Fibroblast of lung (primary cell): Measurements from ENCODE around the gene TMEM120B. TPM values are rescaled to one million over a fixed set of nuclear protein-coding genes. Genes with fewer than 3 reads are reported as not detected.

ENCODE experiments used
- DNase-seq, 2 donors: peaks; one replicate each; pipeline versions ENCODE4 v3.0.0 to v3.0.0-alpha.2; 2010; ENCODE audit warnings: low read depth in 2 of 2
- H2AFZ ChIP-seq: 2 replicates; pipeline ENCODE4 v1.5.1; 2012; ENCODE audit warnings: low read length, control low read depth, inconsistent platforms
- H3K27ac ChIP-seq: 2 replicates; pipeline ENCODE4 v1.5.1; 2011; ENCODE audit warnings: low read length, control low read depth; ENCODE audit not compliant: insufficient read depth
- H3K27me3 ChIP-seq: 2 replicates; pipeline ENCODE4 v1.5.1; 2011; ENCODE audit warnings: mild to moderate bottlenecking, low read length; ENCODE audit not compliant: control insufficient read depth, insufficient read depth
- H3K36me3 ChIP-seq: 2 replicates; pipeline ENCODE4 v1.5.1; 2011; ENCODE audit warnings: low read length; ENCODE audit not compliant: control insufficient read depth, insufficient read depth
- H3K4me1 ChIP-seq: 2 replicates; pipeline ENCODE4 v1.5.1; 2011; ENCODE audit warnings: low read length; ENCODE audit not compliant: control insufficient read depth, insufficient read depth; ENCODE audit errors: extremely low read depth
- H3K4me2 ChIP-seq: 2 replicates; pipeline ENCODE4 v1.5.1; 2011; ENCODE audit warnings: low read length, control low read depth; ENCODE audit not compliant: insufficient read depth; ENCODE audit errors: extremely low read depth
- H3K4me3 ChIP-seq, 4 experiments: fragments of 200-600 bp in 1 of 4; sonication (generic) in 1 of 4; replicated peaks in 1 of 4; 2 replicates each; pipeline ENCODE4 v1.5.1; 2011 to 2016; ENCODE audit warnings: low read length in 4 of 4, low read depth in 3 of 4, mild to moderate bottlenecking in 3 of 4, control low read depth in 2 of 4, inconsistent platforms in 1 of 4, mixed read lengths in 1 of 4; ENCODE audit not compliant: insufficient read depth in 1 of 4; ENCODE audit errors: control extremely low read depth in 1 of 4
- H3K79me2 ChIP-seq: 2 replicates; pipeline ENCODE4 v1.5.1; 2012; ENCODE audit warnings: mild to moderate bottlenecking, low read length, inconsistent platforms; ENCODE audit not compliant: control insufficient read depth, insufficient read depth
- H3K9ac ChIP-seq: 2 replicates; pipeline ENCODE4 v1.5.1; 2011; ENCODE audit warnings: mild to moderate bottlenecking, low read length, control low read depth; ENCODE audit not compliant: insufficient read depth
- H3K9me3 ChIP-seq: 2 replicates; pipeline ENCODE4 v1.5.1; 2012; ENCODE audit warnings: low read depth, low read length; ENCODE audit not compliant: control insufficient read depth, insufficient read depth
- H4K20me1 ChIP-seq: 2 replicates; pipeline ENCODE4 v1.5.1; 2011; ENCODE audit warnings: low read length; ENCODE audit not compliant: control insufficient read depth, insufficient read depth; ENCODE audit errors: extremely low read depth
- EZH2 ChIP-seq: IDR thresholded peaks from 2 replicates; pipeline ENCODE4 v1.5.1; 2012; ENCODE audit warnings: low read length, control low read depth, mild to moderate bottlenecking; ENCODE audit errors: missing control alignments
- polyA plus RNA-seq, 2 donors: library from polyadenylated mRNA; depleted of rRNA in 1 of 2; stranded (reverse) in 1 of 2; unstranded in 1 of 2; fragments of >200 nt; gene quantifications; 2 replicates each; pipeline ENCODE4 v1.2.1, GENCODE V29; 2011 to 2012; ENCODE audit warnings: missing spikeins in 1 of 2
- total RNA-seq: library from RNA; depleted of rRNA; stranded (reverse); fragments of >200 nt; gene quantifications from 2 replicates; pipeline ENCODE4 v1.2.1, GENCODE V29; 2014
- TF ChIP-seq, protein P1 (sequence below), 2 donors: IDR thresholded peaks in 1 of 2; conservative IDR thresholded peaks in 1 of 2; 1 replicate in 1 of 2; 2 replicates in 1 of 2; pipeline ENCODE4 v1.5.1; 2011 to 2012; ENCODE audit warnings: low read length in 2 of 2, control low read depth in 1 of 2, inconsistent platforms in 1 of 2, low read depth in 1 of 2, mild to moderate bottlenecking in 1 of 2

The TMEM120B gene
- total and polyA plus RNA-seq, 2 donors (not counting 1 experiment from before 2014, with no cell fraction given) = 8.6 TPM

DNA sequence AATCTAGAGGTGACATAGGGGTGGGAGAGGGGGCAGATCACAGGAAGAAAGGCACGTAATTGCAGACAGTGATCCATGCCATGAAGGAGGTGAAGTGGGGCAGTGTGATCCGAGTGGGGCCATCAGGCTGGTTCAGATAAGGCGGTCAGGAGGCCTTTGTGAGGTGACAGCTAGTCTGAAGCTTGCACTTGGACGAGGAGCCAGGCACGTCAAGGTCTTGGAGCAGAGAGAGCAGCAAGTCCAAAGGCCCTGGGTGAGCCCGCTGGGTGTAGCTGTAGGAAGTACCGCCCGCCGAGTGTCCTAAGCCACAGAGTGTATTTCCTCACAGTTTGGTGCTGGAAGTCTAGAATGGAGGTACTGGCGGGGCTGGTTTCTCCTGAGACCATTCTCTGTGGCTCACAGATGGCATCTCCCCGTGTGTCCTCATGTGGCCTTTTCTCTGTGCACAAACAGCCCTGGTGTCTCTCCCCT, 57.3 kb downstream of the TMEM120B start:
- Histone ChIP-seq H3K4me3 (no peak overlapping the region), H4K20me1 (no peaks in the 10 kb centered on the region), H3K27ac (no peak overlapping the region), H3K4me2 (no peak overlapping the region), H3K79me2 (no peaks in the 10 kb centered on the region), H3K36me3 (no peaks in the 10 kb centered on the region), H3K27me3 (no peaks in the 10 kb centered on the region), H3K9ac (no peak overlapping the region), H3K4me1 (peaks cover 34% of the 10 kb centered on the region), H3K9me3 (no peaks in the 10 kb centered on the region), H2AFZ (no peak overlapping the region)
- no peak for DNase-seq
- no peak for TF ChIP-seq EZH2
- TF ChIP-seq, protein P1, sequence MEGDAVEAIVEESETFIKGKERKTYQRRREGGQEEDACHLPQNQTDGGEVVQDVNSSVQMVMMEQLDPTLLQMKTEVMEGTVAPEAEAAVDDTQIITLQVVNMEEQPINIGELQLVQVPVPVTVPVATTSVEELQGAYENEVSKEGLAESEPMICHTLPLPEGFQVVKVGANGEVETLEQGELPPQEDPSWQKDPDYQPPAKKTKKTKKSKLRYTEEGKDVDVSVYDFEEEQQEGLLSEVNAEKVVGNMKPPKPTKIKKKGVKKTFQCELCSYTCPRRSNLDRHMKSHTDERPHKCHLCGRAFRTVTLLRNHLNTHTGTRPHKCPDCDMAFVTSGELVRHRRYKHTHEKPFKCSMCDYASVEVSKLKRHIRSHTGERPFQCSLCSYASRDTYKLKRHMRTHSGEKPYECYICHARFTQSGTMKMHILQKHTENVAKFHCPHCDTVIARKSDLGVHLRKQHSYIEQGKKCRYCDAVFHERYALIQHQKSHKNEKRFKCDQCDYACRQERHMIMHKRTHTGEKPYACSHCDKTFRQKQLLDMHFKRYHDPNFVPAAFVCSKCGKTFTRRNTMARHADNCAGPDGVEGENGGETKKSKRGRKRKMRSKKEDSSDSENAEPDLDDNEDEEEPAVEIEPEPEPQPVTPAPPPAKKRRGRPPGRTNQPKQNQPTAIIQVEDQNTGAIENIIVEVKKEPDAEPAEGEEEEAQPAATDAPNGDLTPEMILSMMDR (conservative IDR thresholded peaks at IDR 0.05 in 1 of 2, IDR thresholded peaks at IDR 0.05 in 1 of 2; ENCODE audit: low read depth in 1 of 2, low read length in 2 of 2) = no peak

DNA sequence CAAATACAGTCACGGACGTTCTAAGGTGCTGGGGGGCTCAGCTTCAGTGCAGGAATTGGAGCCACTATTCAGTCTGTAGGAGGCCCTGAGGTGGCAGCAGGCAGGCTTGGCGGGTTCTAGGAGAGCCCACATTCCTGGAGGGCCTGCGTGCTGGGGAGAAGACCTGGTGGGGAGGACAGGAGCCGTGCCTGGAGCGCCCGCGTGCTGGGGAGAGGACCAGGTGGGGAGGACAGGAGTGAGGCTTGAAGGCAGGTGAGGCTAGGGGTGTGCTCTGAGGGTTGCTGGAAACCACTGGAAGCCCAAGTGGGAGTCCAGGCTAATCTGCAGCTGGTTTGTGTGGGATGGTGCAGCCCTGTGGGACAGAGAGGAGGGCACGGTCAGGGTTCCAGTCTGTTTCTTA, 57.8 kb downstream of the TMEM120B start:
- no peak for TF ChIP-seq EZH2
- TF ChIP-seq, protein P1 (conservative IDR thresholded peaks at IDR 0.05 in 1 of 2, IDR thresholded peaks at IDR 0.05 in 1 of 2; ENCODE audit: low read depth in 1 of 2, low read length in 2 of 2) = no peak
- Histone ChIP-seq H3K27me3 (no peaks in the 10 kb centered on the region), H2AFZ (no peak overlapping the region), H3K9me3 (no peaks in the 10 kb centered on the region), H3K4me1 (peaks cover 30% of the 10 kb centered on the region), H3K27ac (no peak overlapping the region), H3K4me3 (no peak overlapping the region), H3K36me3 (no peaks in the 10 kb centered on the region), H3K79me2 (no peaks in the 10 kb centered on the region), H3K9ac (no peak overlapping the region), H4K20me1 (no peaks in the 10 kb centered on the region), H3K4me2 (no peak overlapping the region)
- no peak for DNase-seq

DNA sequence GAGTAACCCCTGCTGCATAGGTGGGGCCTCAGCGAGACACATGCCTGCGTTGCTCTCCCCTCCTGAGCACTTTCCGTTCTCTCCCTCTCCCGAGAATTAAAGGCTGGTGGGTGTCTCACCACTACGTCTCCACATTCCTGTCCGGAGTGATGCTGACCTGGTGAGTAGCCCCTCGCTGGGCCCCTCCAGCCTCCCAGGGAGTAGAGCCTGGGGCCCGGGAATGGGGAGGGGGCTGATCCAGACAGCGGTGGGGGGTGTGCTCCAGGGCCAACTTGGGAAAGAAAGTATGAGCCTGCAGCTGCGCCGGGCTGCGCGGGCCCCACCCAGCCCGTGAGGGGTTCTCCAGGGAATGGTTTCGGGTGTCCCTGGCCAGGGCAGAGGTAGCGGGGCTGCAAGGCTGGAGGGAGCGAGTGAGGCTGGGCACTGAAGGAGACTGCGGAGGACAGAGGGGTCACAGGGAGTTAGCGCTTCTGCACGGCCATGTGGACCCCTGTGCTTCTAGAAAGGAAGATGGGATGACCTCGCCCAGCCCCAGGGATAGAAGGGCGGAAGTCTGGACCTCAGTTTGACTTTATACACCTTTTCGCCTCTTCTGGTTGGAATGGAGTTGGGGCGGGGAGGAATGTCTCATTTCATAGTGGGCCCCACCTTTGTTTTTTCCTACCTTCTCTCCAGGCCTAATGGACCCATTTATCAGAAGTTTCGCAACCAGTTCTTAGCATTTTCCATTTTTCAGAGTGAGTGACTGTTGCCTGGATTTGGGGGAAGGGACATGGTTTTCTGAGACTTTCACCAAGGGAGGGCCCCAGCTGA, 58.5 kb downstream of the TMEM120B start:
- TF ChIP-seq, protein P1 (conservative IDR thresholded peaks at IDR 0.05 in 1 of 2, IDR thresholded peaks at IDR 0.05 in 1 of 2; ENCODE audit: low read depth in 1 of 2, low read length in 2 of 2) = no peak
- TF ChIP-seq EZH2 = no peak
- H3K79me2 ChIP-seq = no peaks in the 10 kb centered on the region
- H3K27me3 ChIP-seq = no peaks in the 10 kb centered on the region

More for the DNA sequence above, 58.5 kb downstream of the TMEM120B start:
- Histone ChIP-seq H3K4me2 (no peak overlapping the region), H3K27ac (no peak overlapping the region), H2AFZ (no peak overlapping the region), H3K4me1 (peaks cover 24% of the 10 kb centered on the region), H4K20me1 (no peaks in the 10 kb centered on the region), H3K9ac (no peak overlapping the region), H3K36me3 (peaks cover 5% of the 10 kb centered on the region), H3K4me3 (no peak overlapping the region), H3K9me3 (no peaks in the 10 kb centered on the region)
- no peak for DNase-seq
